ENCODE data around the gene PAX5. TPM values are rescaled to one million over a fixed set of nuclear protein-coding genes. Genes with fewer than 3 reads are reported as not detected.

PAX5 gene
- total and polyA plus RNA-seq, 2 donors (not counting 1 experiment from before 2014, with no cell fraction given), result 196 to 275 TPM

DNA sequence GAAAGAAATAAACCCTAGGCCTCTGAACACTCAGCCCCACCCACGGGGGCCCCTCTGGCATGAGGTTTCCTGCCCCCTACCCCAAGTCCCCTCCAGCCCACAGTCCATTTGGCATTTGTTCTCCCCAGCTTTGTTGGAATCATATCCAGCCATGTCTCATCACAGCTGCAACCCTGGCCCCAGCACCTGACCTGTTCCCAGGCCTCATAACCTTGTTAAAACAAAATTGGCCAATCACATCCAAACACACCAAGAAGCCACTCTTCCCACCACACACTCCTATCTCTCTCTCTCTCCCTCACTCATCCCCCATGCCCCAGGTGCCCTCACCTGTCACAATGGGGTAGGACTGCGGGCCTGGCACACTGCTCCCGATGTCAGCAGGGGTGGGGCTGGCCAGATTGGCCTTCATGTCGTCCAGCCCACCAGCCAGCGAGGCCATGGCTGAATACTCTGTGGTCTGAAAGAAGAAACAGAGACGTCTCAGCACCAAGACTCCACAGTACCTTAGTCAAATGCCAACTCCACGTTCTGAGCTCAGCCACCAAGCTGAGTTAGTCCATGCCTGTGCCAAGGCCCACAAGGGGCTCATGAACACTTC is 110.9 kb downstream of the PAX5 start:
- intact Hi-C loops (cut with micrococcal nuclease), result loop anchor here (5.0 kb wide), 1 partner anchor 49 kb away; no protein-coding TSS in a partner anchor
- 92% methylated on average over 7 of the region's 7 CpGs for WGBS (ENCODE audit: insufficient coverage)

GRCh38 chr9:36922548-36922947 is 111.5 kb downstream of the PAX5 start:
- CTCF ChIA-PET, result interaction anchor here (1.9 kb wide), 1 partner anchor 49 kb away, joined by 8 read pairs; no protein-coding TSS in a partner anchor
- TF ChIP-seq, protein P1, sequence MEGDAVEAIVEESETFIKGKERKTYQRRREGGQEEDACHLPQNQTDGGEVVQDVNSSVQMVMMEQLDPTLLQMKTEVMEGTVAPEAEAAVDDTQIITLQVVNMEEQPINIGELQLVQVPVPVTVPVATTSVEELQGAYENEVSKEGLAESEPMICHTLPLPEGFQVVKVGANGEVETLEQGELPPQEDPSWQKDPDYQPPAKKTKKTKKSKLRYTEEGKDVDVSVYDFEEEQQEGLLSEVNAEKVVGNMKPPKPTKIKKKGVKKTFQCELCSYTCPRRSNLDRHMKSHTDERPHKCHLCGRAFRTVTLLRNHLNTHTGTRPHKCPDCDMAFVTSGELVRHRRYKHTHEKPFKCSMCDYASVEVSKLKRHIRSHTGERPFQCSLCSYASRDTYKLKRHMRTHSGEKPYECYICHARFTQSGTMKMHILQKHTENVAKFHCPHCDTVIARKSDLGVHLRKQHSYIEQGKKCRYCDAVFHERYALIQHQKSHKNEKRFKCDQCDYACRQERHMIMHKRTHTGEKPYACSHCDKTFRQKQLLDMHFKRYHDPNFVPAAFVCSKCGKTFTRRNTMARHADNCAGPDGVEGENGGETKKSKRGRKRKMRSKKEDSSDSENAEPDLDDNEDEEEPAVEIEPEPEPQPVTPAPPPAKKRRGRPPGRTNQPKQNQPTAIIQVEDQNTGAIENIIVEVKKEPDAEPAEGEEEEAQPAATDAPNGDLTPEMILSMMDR (IDR thresholded peaks at IDR 0.05), result no peak
- TF ChIP-seq EZH2 (IDR thresholded peaks at IDR 0.05; ENCODE audit: borderline replicate concordance, insufficient read depth, low read depth, low read length, poor library complexity, severe bottlenecking), result no peak
- Mint-ChIP-seq H3K27ac (peak overlapping the region; percentile 92), H3K27me3 (no peaks in the 10 kb centered on the region), H3K4me1 (peaks cover 65% of the 10 kb centered on the region), H3K4me3 (no peak overlapping the region), H3K9me3 (ENCODE audit: insufficient read depth) (no peaks in the 10 kb centered on the region)
- Histone ChIP-seq H3K36me3 (replicated peaks in 1 of 2; ENCODE audit: control extremely low read depth in 1 of 2, control insufficient read depth in 1 of 2, extremely low read depth in 1 of 2, insufficient read depth in 2 of 2, low read length in 1 of 2) (peaks cover 5 to 75% of the 10 kb centered on the region in 2 experiments), H3K9ac (ENCODE audit: low read length) (no peak overlapping the region), H3K79me2 (ENCODE audit: control insufficient read depth, insufficient read depth, low read length) (peaks cover 98% of the 10 kb centered on the region), H3K27me3 (replicated peaks in 1 of 4; ENCODE audit: control extremely low read depth in 1 of 4, control insufficient read depth in 3 of 4, insufficient read depth in 4 of 4, low read length in 3 of 4) (no peaks in the 10 kb centered on the region), H3K27ac (ENCODE audit: low read length in 2 of 2) (peak overlapping the region in 1 of 2 donors; percentile 39), H2AFZ (ENCODE audit: insufficient read depth, low read depth, low read length, poor library complexity, severe bottlenecking) (no peak overlapping the region), H3K4me1 (ENCODE audit: control insufficient read depth in 2 of 2, insufficient read depth in 2 of 2, low read length in 2 of 2) (no peaks in the 10 kb centered on the region), H3K4me2 (replicated peaks; ENCODE audit: low read depth, low read length, poor library complexity, severe bottlenecking) (no peak overlapping the region), H3K4me3 (ENCODE audit: control extremely low read depth in 1 of 5, extremely low read depth in 1 of 5, insufficient read depth in 1 of 5, low read depth in 2 of 5, low read length in 4 of 5) (no peak overlapping the region), H3K9me3 (ENCODE audit: control extremely low read depth in 1 of 3, control insufficient read depth in 2 of 3, insufficient read depth in 1 of 3, low read length in 2 of 3) (peaks cover 0 to 6% (median 0%) of the 10 kb centered on the region in 3 donors), H4K20me1 (ENCODE audit: control insufficient read depth, insufficient read depth, low read length, poor library complexity, severe bottlenecking) (peaks cover 93% of the 10 kb centered on the region)
- POLR2A ChIA-PET, result no interaction called here
- peak; percentile 31 for ATAC-seq (ENCODE audit: low read depth)
- intact Hi-C loops (cut with micrococcal nuclease), result loop anchor here (5.0 kb wide), 1 partner anchor 50 kb away; no protein-coding TSS in a partner anchor
- DNase-seq, result no peak
- 86% methylated on average over 5 of the region's 5 CpGs for WGBS (ENCODE audit: insufficient coverage)

More for the DNA sequence above, 110.9 kb downstream of the PAX5 start:
- DNase-seq (no peak), ATAC-seq (ENCODE audit: low read depth) (no peak)
- H3K9me3 ChIP-seq (ENCODE audit: control extremely low read depth in 1 of 3, control insufficient read depth in 2 of 3, insufficient read depth in 1 of 3, low read length in 2 of 3), result peaks cover 0 to 6% (median 0%) of the 10 kb centered on the region in 3 donors
- no peaks in the 10 kb centered on the region for H3K27me3 ChIP-seq (replicated peaks in 1 of 4; ENCODE audit: control extremely low read depth in 1 of 4, control insufficient read depth in 3 of 4, insufficient read depth in 4 of 4, low read length in 3 of 4)
- peak overlapping the region in 1 of 2 donors; percentile 39 for H3K27ac ChIP-seq (ENCODE audit: low read length in 2 of 2)
- H3K4me3 ChIP-seq (ENCODE audit: control extremely low read depth in 1 of 5, extremely low read depth in 1 of 5, insufficient read depth in 1 of 5, low read depth in 2 of 5, low read length in 4 of 5), result no peak overlapping the region
- peaks cover 63% of the 10 kb centered on the region for H3K4me1 Mint-ChIP-seq
- H3K36me3 ChIP-seq (replicated peaks in 1 of 2; ENCODE audit: control extremely low read depth in 1 of 2, control insufficient read depth in 1 of 2, extremely low read depth in 1 of 2, insufficient read depth in 2 of 2, low read length in 1 of 2), result peaks cover 5 to 78% of the 10 kb centered on the region in 2 experiments
- ChIA-PET CTCF (interaction anchor here (1.9 kb wide), 1 partner anchor 49 kb away, joined by 8 read pairs; no protein-coding TSS in a partner anchor), POLR2A (no interaction called here)
- TF ChIP-seq, protein P1 (IDR thresholded peaks at IDR 0.05), result no peak
- no peak for TF ChIP-seq EZH2 (IDR thresholded peaks at IDR 0.05; ENCODE audit: borderline replicate concordance, insufficient read depth, low read depth, low read length, poor library complexity, severe bottlenecking)
- no peaks in the 10 kb centered on the region for H3K4me1 ChIP-seq (ENCODE audit: control insufficient read depth in 2 of 2, insufficient read depth in 2 of 2, low read length in 2 of 2)
- no peaks in the 10 kb centered on the region for H3K9me3 Mint-ChIP-seq (ENCODE audit: insufficient read depth)
- peak overlapping the region; percentile 92 for H3K27ac Mint-ChIP-seq
- H3K79me2 ChIP-seq (ENCODE audit: control insufficient read depth, insufficient read depth, low read length), result peaks cover 100% of the 10 kb centered on the region
- peaks cover 94% of the 10 kb centered on the region for H4K20me1 ChIP-seq (ENCODE audit: control insufficient read depth, insufficient read depth, low read length, poor library complexity, severe bottlenecking)
- no peaks in the 10 kb centered on the region for H3K27me3 Mint-ChIP-seq
- no peak overlapping the region for H3K4me3 Mint-ChIP-seq
- no peak overlapping the region for H3K4me2 ChIP-seq (replicated peaks; ENCODE audit: low read depth, low read length, poor library complexity, severe bottlenecking)
- H2AFZ ChIP-seq (ENCODE audit: insufficient read depth, low read depth, low read length, poor library complexity, severe bottlenecking), result no peak overlapping the region
- no peak overlapping the region for H3K9ac ChIP-seq (ENCODE audit: low read length)

Data from B cell (primary cell).